ENCODE data around the gene ST6GALNAC3.

Gene ST6GALNAC3

DNA sequence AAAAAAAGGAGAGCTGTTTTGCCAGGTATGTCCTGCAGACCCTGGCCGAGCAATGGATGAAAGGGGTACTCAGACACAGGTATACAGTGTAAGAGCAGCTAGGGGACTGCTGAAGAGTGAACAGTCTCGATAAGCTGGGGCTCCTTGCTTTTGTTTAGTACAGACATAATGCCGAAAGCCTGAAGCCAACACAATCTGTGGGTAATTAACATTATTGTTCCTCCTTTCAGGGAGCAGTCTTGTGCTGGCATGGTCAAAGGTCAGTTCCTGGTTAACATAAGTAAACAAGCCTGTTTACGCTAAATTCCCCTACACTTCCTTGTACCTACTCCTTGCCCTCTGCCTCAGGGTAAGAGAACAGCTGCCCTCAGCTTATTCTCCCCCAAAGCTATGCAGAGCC, 520.5 kb downstream of the ST6GALNAC3 start:
- TF ChIP-seq, protein P1, sequence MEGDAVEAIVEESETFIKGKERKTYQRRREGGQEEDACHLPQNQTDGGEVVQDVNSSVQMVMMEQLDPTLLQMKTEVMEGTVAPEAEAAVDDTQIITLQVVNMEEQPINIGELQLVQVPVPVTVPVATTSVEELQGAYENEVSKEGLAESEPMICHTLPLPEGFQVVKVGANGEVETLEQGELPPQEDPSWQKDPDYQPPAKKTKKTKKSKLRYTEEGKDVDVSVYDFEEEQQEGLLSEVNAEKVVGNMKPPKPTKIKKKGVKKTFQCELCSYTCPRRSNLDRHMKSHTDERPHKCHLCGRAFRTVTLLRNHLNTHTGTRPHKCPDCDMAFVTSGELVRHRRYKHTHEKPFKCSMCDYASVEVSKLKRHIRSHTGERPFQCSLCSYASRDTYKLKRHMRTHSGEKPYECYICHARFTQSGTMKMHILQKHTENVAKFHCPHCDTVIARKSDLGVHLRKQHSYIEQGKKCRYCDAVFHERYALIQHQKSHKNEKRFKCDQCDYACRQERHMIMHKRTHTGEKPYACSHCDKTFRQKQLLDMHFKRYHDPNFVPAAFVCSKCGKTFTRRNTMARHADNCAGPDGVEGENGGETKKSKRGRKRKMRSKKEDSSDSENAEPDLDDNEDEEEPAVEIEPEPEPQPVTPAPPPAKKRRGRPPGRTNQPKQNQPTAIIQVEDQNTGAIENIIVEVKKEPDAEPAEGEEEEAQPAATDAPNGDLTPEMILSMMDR (IDR thresholded peaks at IDR 0.05): no peak
- DNase-seq: no peak

DNA sequence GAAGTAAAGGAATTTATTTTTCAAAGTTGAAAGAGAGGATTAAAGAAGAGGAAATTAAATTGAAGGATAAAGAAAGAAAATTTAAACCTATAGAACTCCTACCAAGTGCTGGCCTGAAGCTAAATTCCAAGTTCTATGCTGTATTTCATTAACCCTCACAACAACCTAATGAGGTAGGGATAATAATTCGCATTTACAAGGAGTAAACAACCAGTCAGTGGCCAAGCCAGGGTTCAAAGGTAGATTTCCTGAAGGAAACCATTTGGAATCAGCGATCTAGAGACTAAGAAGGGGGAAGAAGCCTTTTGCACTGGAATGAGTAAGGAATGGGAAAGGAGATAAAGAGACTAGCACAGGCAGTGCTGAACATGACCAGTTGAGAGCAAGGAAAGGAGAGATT, 526.9 kb downstream of the ST6GALNAC3 start:
- Histone ChIP-seq H3K36me3 (no peaks in the 10 kb centered on the region), H3K4me3 (no peak overlapping the region), H3K9me3 (no peaks in the 10 kb centered on the region), H3K4me1 (no peaks in the 10 kb centered on the region), H3K27ac (no peak overlapping the region), H3K27me3 (no peaks in the 10 kb centered on the region)
- DNase-seq: no peak
- TF ChIP-seq, protein P1 (IDR thresholded peaks at IDR 0.05): no peak
- intact Hi-C loops (cut with DNase I; ENCODE audit: low total_unique reads): no loop called here

More for the DNA sequence above, 520.5 kb downstream of the ST6GALNAC3 start:
- no peaks in the 10 kb centered on the region for H3K27me3 ChIP-seq
- H3K27ac ChIP-seq: no peak overlapping the region
- no peak overlapping the region for H3K4me3 ChIP-seq
- H3K9me3 ChIP-seq: no peaks in the 10 kb centered on the region
- H3K36me3 ChIP-seq: no peaks in the 10 kb centered on the region
- intact Hi-C loops (cut with DNase I; ENCODE audit: low total_unique reads): no loop called here
- no peaks in the 10 kb centered on the region for H3K4me1 ChIP-seq

DNA sequence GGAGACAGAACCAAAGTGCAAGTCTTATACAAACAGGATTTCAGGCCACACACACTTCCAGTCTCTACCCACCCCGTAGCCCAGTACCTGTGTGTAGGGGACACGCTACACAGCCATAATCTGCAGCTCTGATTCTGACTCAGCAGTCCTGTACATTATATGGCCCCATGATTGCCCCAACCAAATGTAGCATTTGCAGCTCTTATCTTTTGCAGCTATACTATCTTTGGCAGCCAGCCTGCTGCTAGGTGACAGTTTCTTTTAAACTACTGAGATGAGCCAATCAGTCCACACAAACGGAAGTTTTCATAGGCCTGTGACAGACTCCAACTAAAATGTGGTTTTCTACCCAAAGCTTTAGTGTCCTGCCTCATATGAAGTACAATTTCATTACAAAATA, 533.2 kb downstream of the ST6GALNAC3 start:
- TF ChIP-seq, protein P1 (IDR thresholded peaks at IDR 0.05): no peak
- no peak for DNase-seq
- no peak overlapping the region for H3K27ac ChIP-seq
- H3K4me1 ChIP-seq: no peaks in the 10 kb centered on the region
- no peaks in the 10 kb centered on the region for H3K27me3 ChIP-seq
- no peaks in the 10 kb centered on the region for H3K36me3 ChIP-seq
- H3K4me3 ChIP-seq: no peak overlapping the region
- intact Hi-C loops (cut with DNase I; ENCODE audit: low total_unique reads): no loop called here
- H3K9me3 ChIP-seq: no peaks in the 10 kb centered on the region

DNA sequence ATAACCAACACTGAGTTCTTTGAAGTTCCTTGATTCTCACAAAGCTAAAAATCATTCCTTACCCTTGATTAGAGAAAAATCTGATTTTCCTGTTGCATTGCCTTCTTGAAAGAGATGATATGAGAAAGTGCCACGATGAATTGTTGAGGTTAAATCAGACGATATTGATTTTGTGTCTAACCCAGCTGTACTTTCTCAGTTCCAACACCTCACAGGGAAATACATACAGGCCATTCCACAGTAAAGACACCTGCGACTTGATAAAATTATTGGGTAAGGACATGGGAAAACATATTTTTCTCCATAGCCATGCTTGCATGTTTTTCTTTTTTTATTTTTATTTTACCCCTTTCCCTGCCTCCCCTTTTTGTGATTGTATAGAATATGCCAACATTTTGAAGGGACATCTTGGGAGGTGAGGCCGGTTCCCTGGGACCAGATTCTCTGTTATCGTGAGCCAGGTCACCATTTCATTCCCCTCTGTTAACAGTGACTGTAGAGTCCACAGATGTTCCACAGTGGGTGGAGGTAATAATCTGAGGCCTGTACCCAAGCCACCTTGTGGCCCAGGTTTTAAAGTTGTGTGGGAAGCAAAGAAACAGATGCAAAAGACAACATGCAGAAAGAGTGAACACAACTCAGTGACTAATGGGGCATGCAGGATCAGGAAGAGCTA, 537.4 kb downstream of the ST6GALNAC3 start:
- no peaks in the 10 kb centered on the region for H3K4me1 ChIP-seq
- no peaks in the 10 kb centered on the region for H3K27me3 ChIP-seq
- H3K4me3 ChIP-seq: no peak overlapping the region
- TF ChIP-seq, protein P1 (IDR thresholded peaks at IDR 0.05): no peak
- no peak for DNase-seq
- no peak overlapping the region for H3K27ac ChIP-seq
- H3K36me3 ChIP-seq: no peaks in the 10 kb centered on the region
- H3K9me3 ChIP-seq: no peaks in the 10 kb centered on the region
- intact Hi-C loops (cut with DNase I; ENCODE audit: low total_unique reads): no loop called here

DNA sequence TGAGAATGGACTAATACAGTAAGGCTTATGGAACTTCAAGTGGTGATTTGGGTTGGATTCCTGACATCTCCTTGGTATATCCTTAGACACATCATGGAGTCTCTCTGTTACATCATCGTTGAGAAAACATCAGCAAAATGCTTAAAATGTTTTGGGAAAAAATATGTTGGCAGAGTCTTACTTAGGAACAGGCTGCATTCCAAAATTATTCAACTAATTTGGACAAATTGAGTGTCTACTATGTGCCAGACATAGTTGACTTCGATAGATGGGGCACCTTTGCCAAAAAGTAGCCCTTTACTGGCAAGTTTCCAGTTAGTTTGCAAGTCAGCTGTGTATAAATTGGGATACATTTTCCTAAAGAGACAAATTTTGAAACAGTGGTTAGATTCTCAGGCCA, 539.3 kb downstream of the ST6GALNAC3 start:
- H3K27me3 ChIP-seq: no peaks in the 10 kb centered on the region
- TF ChIP-seq, protein P1 (IDR thresholded peaks at IDR 0.05): no peak
- no peak for DNase-seq

More for the DNA sequence above, 539.3 kb downstream of the ST6GALNAC3 start:
- H3K27ac ChIP-seq: no peak overlapping the region
- intact Hi-C loops (cut with DNase I; ENCODE audit: low total_unique reads): no loop called here
- no peaks in the 10 kb centered on the region for H3K36me3 ChIP-seq
- H3K4me3 ChIP-seq: no peak overlapping the region
- H3K9me3 ChIP-seq: no peaks in the 10 kb centered on the region
- no peaks in the 10 kb centered on the region for H3K4me1 ChIP-seq

All from tibial artery (tissue), 4 donors.